ENCODE data around the gene ARHGAP24. TPM values are rescaled to one million over a fixed set of nuclear protein-coding genes. Genes with fewer than 3 reads are reported as not detected.

The ARHGAP24 gene
- polyA plus RNA-seq, 3 donors, result 12.5 to 32.0 (median 18.8) TPM

- TF ChIP-seq CTCF (IDR thresholded peaks at IDR 0.05), result no peak
- Mint-ChIP-seq H3K27me3 (ENCODE audit: low read depth in 3 of 3) (peaks cover 0 to 3% (median 2%) of the 10 kb centered on the region in 3 donors), H3K4me1 (peaks cover 4% of the 10 kb centered on the region), H3K4me3 (no peak overlapping the region), H3K36me3 (peaks cover 2 to 5% of the 10 kb centered on the region in 2 donors), H3K27ac (peak overlapping the region in 2 of 7 donors; percentile 10 to 28), H3K9me3 (peaks cover 0 to 5% (median 0%) of the 10 kb centered on the region in 7 donors)
- Histone ChIP-seq H3K9me3 (replicated peaks in 1 of 2; ENCODE audit: control insufficient read depth in 1 of 2, insufficient read depth in 1 of 2, low read length in 2 of 2) (no peaks in the 10 kb centered on the region), H3K36me3 (replicated peaks in 1 of 2; ENCODE audit: control insufficient read depth in 1 of 2, insufficient read depth in 2 of 2, low read length in 2 of 2) (no peaks in the 10 kb centered on the region), H3K4me1 (ENCODE audit: control insufficient read depth in 1 of 2, insufficient read depth in 2 of 2, low read length in 2 of 2) (no peaks in the 10 kb centered on the region), H3K4me2 (replicated peaks; ENCODE audit: extremely low read depth, low read length, poor library complexity, severe bottlenecking) (no peak overlapping the region), H3K9ac (ENCODE audit: insufficient read depth, low read length, poor library complexity, severe bottlenecking) (no peak overlapping the region), H2AFZ (ENCODE audit: insufficient read depth, low read depth, low read length, poor library complexity, severe bottlenecking) (no peak overlapping the region), H3K79me2 (ENCODE audit: insufficient read depth, low read length) (no peaks in the 10 kb centered on the region), H3K4me3 (replicated peaks in 1 of 3; ENCODE audit: low read depth in 2 of 3, low read length in 3 of 3) (no peak overlapping the region), H3K27me3 (ENCODE audit: control insufficient read depth in 2 of 2, insufficient read depth in 2 of 2, low read length in 2 of 2) (no peaks in the 10 kb centered on the region), H3K27ac (ENCODE audit: low read depth in 1 of 2, low read length in 2 of 2) (no peak overlapping the region), H4K20me1 (ENCODE audit: insufficient read depth, low read length) (peaks cover 23% of the 10 kb centered on the region)
- peak in 1 of 3 donors; percentile 14 for DNase-seq
- WGBS (ENCODE audit: insufficient coverage), result 100% methylated on average over 1 of the region's 3 CpGs
- intact Hi-C loops (cut with micrococcal nuclease), result no loop called here
Observed at GRCh38 chr4:85591406-85592098, 116.6 kb downstream of the ARHGAP24 start.

GRCh38 chr4:85595098-85595775 lies 120.3 kb downstream of the ARHGAP24 start:
- peaks cover 22% of the 10 kb centered on the region for H4K20me1 ChIP-seq (ENCODE audit: insufficient read depth, low read length)
- no peaks in the 10 kb centered on the region for H3K9me3 ChIP-seq (replicated peaks in 1 of 2; ENCODE audit: control insufficient read depth in 1 of 2, insufficient read depth in 1 of 2, low read length in 2 of 2)
- Mint-ChIP-seq H3K36me3 (peaks cover 2 to 9% of the 10 kb centered on the region in 2 donors), H3K27ac (no peak overlapping the region), H3K4me1 (peaks cover 4% of the 10 kb centered on the region), H3K9me3 (peaks cover 0 to 5% (median 0%) of the 10 kb centered on the region in 7 donors), H3K27me3 (ENCODE audit: low read depth in 3 of 3) (peaks cover 2 to 4% (median 2%) of the 10 kb centered on the region in 3 donors), H3K4me3 (no peak overlapping the region)
- no peaks in the 10 kb centered on the region for H3K27me3 ChIP-seq (ENCODE audit: control insufficient read depth in 2 of 2, insufficient read depth in 2 of 2, low read length in 2 of 2)
- H3K36me3 ChIP-seq (replicated peaks in 1 of 2; ENCODE audit: control insufficient read depth in 1 of 2, insufficient read depth in 2 of 2, low read length in 2 of 2), result no peaks in the 10 kb centered on the region
- DNase-seq, result no peak
- intact Hi-C loops (cut with micrococcal nuclease), result no loop called here
- H3K79me2 ChIP-seq (ENCODE audit: insufficient read depth, low read length), result no peaks in the 10 kb centered on the region
- no CpG with 5 or more reads among the region's 6 CpGs for WGBS (ENCODE audit: insufficient coverage)
- no peak overlapping the region for H3K4me3 ChIP-seq (replicated peaks in 1 of 3; ENCODE audit: low read depth in 2 of 3, low read length in 3 of 3)
- no peaks in the 10 kb centered on the region for H3K4me1 ChIP-seq (ENCODE audit: control insufficient read depth in 1 of 2, insufficient read depth in 2 of 2, low read length in 2 of 2)
- no peak for TF ChIP-seq CTCF (IDR thresholded peaks at IDR 0.05)
- no peak overlapping the region for H3K27ac ChIP-seq (ENCODE audit: low read depth in 1 of 2, low read length in 2 of 2)
- H3K4me2 ChIP-seq (replicated peaks; ENCODE audit: extremely low read depth, low read length, poor library complexity, severe bottlenecking), result no peak overlapping the region
- no peak overlapping the region for H2AFZ ChIP-seq (ENCODE audit: insufficient read depth, low read depth, low read length, poor library complexity, severe bottlenecking)
- no peak overlapping the region for H3K9ac ChIP-seq (ENCODE audit: insufficient read depth, low read length, poor library complexity, severe bottlenecking)

Data from CD14-positive monocyte (primary cell).